Activated CD4-positive, CD25-positive, alpha-beta regulatory T cell treated with anti-CD3 and anti-CD28 coated beads, Interleukin-2, amount 50 U/mL, for 72 hours (primary cell): ENCODE measurements around the gene CCDC92.

Source experiments
- DNase-seq: peaks from one replicate; pipeline ENCODE4 v3.0.0; 2021

CCDC92 gene

GRCh38 chr12:123971770-123972456 lies 718 bp downstream of the CCDC92 start:
- no peak for DNase-seq

- no peak for DNase-seq
Observed at GRCh38 chr12:123971449-123971769, 1.2 kb downstream of the CCDC92 start.

GRCh38 chr12:123967121-123967586 lies 5.5 kb downstream of the CCDC92 start:
- DNase-seq: no peak

DNA sequence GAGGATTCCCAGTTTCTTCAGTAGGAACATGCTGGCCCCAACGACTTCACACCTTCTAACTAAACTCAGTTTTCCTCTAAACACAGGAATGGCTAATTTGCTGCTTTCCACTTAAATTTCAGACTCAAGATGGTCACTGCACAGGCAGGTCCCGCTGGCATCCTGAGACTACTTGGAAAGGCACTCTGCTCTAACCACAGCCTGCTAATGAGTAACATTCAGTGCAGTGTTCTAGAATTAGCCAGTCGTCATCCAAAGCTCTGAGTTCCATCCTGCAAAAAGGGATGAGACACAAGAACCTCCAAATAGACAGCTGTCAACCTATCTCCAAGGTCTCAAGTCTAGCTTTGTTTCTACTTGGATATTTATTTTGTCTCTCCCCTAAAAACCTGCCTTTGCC lies 6.0 kb downstream of the CCDC92 start:
- DNase-seq: no peak

DNA sequence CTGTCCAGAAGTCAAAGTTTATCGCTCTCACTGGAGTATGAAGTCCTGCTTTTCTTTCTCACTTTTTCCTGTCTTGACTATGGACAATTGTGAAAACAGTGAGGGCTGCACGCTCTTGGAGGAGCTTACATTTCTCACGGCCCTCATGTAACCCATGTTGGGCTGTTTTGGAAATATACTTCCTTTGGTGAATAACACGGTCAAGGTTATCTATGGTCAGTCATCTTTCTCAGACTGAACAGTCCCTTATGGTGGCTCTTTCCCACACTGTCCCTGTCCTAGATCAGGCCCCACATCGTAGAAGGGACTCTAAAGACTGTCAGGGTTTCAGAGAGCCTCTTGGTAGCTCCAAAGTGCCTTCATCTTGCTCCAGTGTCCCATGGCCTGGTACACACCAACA lies 7.2 kb downstream of the CCDC92 start:
- no peak for DNase-seq

DNA sequence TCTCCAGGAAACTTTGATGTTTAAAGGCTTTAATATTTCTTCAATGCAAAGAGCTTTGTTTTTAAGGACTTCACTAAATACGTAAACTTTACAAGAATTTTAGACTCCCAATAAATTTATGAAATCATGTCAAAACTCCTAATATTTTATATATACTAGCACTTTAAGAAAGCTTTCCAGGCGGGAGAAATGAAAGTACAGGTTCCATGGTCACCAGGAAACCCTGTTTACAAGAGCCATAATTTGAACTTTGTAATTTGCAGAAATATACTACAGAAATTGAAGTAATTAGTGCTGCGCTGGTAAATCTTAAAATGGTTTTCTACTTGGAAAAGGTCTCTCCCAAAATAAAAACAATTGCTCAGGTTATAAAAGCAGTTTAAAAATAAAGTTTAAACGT lies 8.8 kb downstream of the CCDC92 start:
- no peak for DNase-seq

GRCh38 chr12:123962513-123962912 lies 10.1 kb downstream of the CCDC92 start:
- DNase-seq: no peak

DNA sequence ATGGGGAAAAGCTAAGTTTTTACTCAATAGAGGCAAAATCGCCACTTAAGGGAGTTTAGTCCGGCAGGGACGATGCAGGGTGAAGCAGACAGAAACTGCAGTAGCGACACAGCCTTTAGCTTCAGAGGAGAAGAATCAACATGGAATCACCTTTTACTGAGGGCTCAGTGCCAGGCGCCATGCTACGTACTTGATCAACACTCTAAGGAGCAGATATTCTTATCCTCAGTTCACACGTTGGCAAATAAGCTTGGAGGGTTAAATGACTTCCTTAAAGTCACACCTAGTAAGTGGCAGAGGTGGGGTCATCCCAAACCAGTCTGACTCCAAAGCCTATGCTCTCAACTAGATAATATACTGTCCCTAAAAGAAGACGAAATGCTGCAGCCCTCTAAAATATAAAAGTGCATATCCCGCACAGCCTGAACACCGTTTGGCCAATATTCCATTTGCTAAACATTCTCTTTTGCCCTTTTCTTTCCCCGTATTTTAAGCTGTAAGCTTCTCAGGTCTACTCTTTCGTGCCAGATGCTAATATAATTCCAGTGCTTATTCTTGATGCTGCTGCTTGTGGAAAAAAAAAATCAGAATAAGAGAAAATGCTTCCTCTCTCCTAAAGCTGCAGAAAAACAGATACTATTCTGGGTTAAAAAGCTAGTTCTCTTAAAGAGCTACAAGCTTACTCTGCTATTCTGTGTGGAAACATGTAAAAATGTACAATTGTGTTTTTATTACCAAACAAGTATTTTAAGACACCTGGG lies 10.9 kb downstream of the CCDC92 start:
- DNase-seq: no peak

- DNase-seq: no peak
Observed at GRCh38 chr12:123960856-123961255, 11.8 kb downstream of the CCDC92 start.

DNA sequence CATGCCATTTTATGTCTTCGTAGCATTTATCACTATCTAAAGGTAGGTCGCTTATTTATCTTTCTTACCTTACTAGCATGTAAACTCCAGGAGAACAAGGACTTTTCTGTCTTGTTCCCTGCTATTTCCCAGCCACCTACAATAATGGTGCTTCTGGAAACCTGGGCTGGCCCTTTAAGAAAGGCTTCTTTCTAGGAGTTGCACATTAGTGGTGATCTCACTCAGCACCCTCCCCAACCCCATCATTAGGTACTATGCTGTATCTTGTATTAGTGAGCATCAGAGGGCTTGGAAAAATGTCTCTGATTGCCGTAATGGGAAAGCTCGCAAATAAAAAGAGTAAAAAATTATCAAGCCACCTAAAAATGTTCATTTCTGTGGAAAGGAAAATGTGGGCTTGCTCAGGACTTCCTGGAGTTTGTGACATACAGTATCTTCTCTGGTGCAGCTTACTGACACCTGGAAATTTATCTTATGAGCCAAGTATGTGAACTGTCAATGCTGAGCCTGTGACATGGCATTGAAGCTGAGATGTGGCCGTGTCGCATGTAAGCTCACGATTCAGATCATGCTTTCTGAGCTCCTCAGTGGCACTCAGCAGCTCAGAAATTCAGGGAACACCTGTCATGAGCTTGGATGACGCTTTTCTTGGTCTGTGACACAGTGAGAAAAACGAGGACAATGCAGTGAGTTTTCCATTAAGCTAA lies 12.4 kb downstream of the CCDC92 start:
- no peak for DNase-seq

DNA sequence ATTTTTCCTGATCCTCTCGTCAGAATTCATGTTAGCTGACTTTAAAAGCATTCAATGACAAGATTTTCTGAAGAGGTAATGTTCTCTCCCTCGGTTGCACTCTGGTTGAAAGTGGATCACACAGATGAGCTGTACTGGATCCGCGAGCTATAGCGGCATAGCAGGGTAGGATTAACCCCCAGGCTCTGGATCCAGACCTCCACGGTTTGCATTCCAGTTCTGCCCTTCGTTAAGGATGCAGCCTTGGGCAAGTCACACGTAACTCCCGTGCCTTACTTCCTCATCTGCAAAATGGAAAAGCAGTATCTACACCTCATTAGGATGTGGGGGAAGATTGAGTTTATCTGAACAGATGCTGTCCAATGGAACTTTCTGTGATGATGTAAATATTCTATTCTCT lies 13.8 kb downstream of the CCDC92 start:
- no peak for DNase-seq

DNA sequence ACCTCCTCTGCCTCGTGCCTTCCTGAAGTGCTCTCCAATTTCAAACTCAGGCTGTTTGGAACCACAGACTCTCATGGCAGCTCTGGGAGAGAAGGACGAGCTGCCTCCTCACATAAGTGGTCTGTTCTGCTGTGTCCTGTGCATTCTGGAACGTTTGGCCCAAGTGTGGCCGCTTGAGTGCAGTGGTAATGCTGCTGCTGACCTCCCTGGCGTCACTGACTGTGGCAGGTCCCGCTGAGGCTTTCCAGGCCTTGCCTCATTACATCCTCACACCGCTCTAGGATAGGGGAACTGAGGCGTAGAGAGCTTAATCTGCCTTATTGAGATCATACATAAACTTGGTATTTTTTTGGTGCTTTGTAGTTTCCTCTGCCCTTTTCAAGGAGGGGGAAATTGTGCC lies 14.2 kb downstream of the CCDC92 start:
- no peak for DNase-seq

DNA sequence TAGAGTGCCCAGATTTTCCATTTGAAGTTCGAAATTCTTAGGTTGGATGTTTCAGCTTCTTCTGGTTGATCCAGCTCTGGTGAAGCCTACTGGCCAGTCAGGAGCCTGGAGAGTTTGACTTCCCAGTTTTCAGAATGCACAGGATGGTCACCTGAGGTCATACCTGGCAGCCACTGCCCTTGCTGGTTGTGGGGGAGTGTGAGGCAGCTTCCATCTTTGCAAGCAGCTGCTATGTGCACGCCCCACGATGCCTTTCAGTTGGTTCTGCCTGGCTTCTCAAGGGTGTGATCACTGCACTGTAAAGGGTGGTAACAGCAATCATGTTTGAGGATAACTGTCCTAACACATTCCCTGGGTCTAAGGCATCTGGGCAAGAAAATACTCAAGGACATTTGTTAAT lies 15.4 kb downstream of the CCDC92 start:
- no peak for DNase-seq

GRCh38 chr12:123956249-123956648 lies 16.4 kb downstream of the CCDC92 start:
- no peak for DNase-seq

DNA sequence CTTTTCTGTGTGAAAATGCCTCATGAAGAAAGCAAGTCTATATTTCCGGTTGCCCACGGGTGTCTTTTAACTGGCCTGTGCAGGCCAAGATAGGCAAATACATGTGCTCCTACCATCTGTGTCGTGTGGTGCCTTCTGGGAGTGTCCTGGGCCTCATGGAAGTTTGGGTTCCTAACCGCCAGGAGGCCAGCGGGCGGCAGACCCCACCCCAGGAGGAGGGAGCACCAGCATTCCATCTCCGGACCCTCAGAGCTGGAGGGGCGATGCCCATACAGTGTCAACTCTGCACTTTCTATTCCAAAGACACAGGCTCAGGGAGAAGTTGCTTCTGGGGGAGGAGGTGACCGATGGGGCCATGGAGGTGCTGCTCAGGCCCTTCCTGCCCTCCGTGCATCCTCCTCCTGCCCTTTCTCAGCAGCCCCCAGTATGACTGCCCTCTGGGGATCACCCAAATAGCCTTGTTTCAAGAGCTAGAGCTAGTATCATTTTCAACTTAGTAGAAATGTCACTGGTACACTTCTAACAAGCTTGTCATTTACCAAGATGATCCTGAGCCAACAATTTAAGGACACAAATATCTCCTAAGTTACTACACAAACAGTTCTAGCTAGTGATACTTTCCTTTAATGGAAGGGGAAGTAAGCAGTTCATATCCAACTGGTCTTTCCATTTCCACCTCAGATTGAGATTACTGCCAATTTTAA lies 17.8 kb downstream of the CCDC92 start:
- no peak for DNase-seq

DNA sequence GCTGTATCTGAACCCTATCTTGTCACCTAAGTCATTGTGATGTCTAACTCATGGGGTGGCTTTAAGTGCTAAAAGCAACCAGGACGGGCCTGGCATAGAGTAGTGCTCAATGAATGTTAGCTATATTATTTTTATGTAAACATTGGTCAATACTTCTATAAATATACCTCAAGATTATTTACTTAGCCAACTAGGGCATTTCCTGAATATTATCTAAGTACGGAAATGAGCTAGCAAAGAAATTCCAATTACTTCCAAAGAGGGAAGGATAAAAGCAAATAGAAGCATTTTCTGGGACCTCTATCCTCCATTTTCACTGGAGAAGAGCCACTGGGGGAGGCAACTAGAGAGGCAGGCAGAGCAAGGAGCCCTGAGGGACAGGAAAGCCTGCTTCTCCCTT lies 20.6 kb downstream of the CCDC92 start:
- no peak for DNase-seq

GRCh38 chr12:123951467-123951866 lies 21.2 kb downstream of the CCDC92 start:
- DNase-seq: no peak

- DNase-seq: no peak
Observed at GRCh38 chr12:123950476-123951349, 21.9 kb downstream of the CCDC92 start.

GRCh38 chr12:123949770-123950165 lies 22.9 kb downstream of the CCDC92 start:
- DNase-seq: no peak

- no peak for DNase-seq
Observed at GRCh38 chr12:123948796-123949769, 23.5 kb downstream of the CCDC92 start.

- DNase-seq: no peak
Observed at GRCh38 chr12:123948401-123948795, 24.2 kb downstream of the CCDC92 start.
